ENCODE results near the gene NRIP1. TPM values are rescaled to one million over a fixed set of nuclear protein-coding genes. Genes with fewer than 3 reads are reported as not detected.
A peak's percentile ranks its signal among the peaks of the same experiment; 100 is the strongest.

Gene NRIP1
- total and polyA plus RNA-seq, 2 experiments from 2014 or later = 9.1 to 16.8 TPM

DNA sequence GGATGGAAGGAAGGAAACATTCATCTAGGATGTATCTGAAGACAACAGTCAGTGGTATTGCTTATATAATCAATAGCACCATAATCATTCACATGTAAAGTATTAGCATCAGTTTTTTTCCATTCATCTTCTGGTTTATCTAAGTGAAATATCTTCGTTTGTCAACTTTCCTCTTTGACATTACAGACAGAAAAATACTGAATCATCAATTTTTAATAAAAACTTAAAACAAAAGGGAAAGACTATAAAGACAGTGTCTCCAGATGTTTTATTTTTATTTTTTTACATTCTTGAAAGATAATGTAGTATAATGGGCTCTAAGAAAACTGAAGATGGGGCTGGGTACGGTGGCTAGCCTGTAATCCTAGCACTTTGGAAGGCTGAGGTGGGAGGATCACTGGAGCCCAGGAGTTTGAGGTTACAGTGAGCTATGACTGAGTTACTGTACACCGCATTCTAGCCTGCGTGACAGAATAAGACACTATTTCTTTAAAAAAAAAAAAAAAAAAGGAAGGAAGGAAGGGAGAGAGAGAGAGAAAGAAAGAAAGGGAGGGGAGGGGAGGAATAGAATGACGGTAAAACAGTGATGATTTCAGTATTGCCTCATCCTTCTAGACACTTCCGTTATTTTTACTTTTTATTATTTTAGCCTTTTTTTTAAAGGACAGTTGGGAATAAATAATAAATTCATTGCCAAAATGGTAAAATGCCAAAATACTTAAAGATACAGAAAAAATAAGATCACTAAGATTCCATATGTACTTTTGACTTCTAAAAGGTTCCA, 89.5 kb downstream of the NRIP1 start:
- TF ChIP-seq CTCF (IDR thresholded peaks at IDR 0.05; ENCODE audit: low read depth, low read length) = no peak
- no peaks in the 10 kb centered on the region for H3K27me3 ChIP-seq
- peak in 1 of 2 donors; percentile 45 for DNase-seq (ENCODE audit: low read depth in 1 of 2, low spot score in 1 of 2)

GRCh38 chr21:14972678-14973077, 92.1 kb downstream of the NRIP1 start:
- H3K27me3 ChIP-seq = no peaks in the 10 kb centered on the region
- no peaks in the 10 kb centered on the region for H3K9me3 ChIP-seq (ENCODE audit: low read depth)
- TF ChIP-seq CTCF (IDR thresholded peaks at IDR 0.05; ENCODE audit: low read depth, low read length) = no peak
- H3K4me3 ChIP-seq = no peak overlapping the region
- DNase-seq (ENCODE audit: low read depth in 1 of 2, low spot score in 1 of 2) = no peak
- H3K36me3 ChIP-seq = peaks cover 4% of the 10 kb centered on the region
- no peak overlapping the region for H3K27ac ChIP-seq
- no peaks in the 10 kb centered on the region for H3K4me1 ChIP-seq (ENCODE audit: low read depth)

More for the DNA sequence above, 89.5 kb downstream of the NRIP1 start:
- H3K27ac ChIP-seq = no peak overlapping the region
- H3K4me3 ChIP-seq = no peak overlapping the region
- peaks cover 9% of the 10 kb centered on the region for H3K4me1 ChIP-seq (ENCODE audit: low read depth)
- H3K36me3 ChIP-seq = no peaks in the 10 kb centered on the region
- H3K9me3 ChIP-seq (ENCODE audit: low read depth) = no peaks in the 10 kb centered on the region

DNA sequence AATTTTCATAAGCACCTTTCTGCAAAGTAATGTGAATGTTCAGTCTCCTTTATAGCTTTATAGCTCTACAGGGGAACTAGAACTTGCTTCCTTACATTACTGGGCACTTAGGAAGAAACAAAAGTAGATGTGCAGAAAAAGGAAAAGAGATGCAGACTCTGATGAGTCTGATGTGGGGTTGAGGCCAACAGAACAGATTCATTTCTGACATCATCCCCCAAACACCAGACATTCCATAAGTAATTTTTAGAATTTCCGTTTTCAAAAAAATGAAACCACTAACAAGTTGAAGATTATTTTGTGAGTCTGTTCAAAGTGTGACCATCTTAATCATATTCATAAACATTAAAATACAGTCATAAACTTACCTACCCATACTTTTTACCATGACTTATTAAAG, 96.0 kb downstream of the NRIP1 start:
- peak in 1 of 2 donors; percentile 63 for DNase-seq (ENCODE audit: low read depth in 1 of 2, low spot score in 1 of 2)
- Histone ChIP-seq H3K4me3 (no peak overlapping the region), H3K36me3 (peaks cover 16% of the 10 kb centered on the region), H3K27me3 (no peaks in the 10 kb centered on the region), H3K4me1 (ENCODE audit: low read depth) (no peaks in the 10 kb centered on the region), H3K9me3 (ENCODE audit: low read depth) (no peaks in the 10 kb centered on the region), H3K27ac (no peak overlapping the region)
- TF ChIP-seq CTCF (IDR thresholded peaks at IDR 0.05; ENCODE audit: low read depth, low read length) = no peak

DNA sequence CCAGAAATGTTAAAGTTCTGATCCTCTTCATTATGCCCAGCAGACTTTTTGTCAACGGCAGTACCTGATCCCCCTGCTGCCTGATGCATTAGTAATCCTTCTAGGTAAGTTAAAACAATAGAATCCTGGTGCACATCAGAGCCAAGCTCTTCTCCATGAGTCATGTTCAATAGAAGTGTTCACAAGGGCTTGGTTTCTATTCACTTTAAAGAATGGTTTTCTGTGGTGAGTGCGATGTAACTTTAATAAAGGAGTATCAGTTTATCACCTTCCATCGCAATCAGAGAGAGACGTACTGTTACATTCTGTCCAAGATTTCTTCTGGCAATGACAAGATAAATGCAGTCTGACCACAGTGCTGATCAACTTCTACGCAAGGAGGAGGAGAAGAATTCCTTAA, 96.8 kb downstream of the NRIP1 start:
- no peak for DNase-seq (ENCODE audit: low read depth in 1 of 2, low spot score in 1 of 2)
- Histone ChIP-seq H3K27ac (no peak overlapping the region), H3K4me1 (ENCODE audit: low read depth) (no peaks in the 10 kb centered on the region), H3K9me3 (ENCODE audit: low read depth) (no peaks in the 10 kb centered on the region), H3K4me3 (no peak overlapping the region), H3K27me3 (no peaks in the 10 kb centered on the region), H3K36me3 (peaks cover 16% of the 10 kb centered on the region)
- TF ChIP-seq CTCF (IDR thresholded peaks at IDR 0.05; ENCODE audit: low read depth, low read length) = no peak

DNA sequence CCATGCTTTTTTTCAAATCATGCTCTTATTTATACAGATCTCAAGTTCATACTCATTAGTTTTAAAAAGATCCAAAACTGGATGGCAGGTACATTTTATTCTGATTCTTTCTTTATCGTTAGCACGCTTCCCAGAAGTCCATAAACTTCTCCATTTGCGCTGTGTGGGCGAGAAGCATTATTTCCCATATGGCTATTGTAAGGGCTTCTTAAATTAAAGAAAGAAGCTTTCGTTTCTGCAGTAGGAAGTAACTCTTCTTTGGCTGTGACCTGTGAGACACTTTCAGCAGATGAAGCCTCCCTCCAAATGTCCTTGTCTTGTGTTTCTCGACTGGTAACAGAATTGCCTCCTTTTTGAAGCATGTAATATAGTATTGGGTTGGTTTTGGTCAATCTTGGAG, 100.2 kb downstream of the NRIP1 start:
- H3K9me3 ChIP-seq (ENCODE audit: low read depth) = no peaks in the 10 kb centered on the region
- no peak for TF ChIP-seq CTCF (IDR thresholded peaks at IDR 0.05; ENCODE audit: low read depth, low read length)

More for the DNA sequence above, 100.2 kb downstream of the NRIP1 start:
- Histone ChIP-seq H3K36me3 (peaks cover 16% of the 10 kb centered on the region), H3K27me3 (no peaks in the 10 kb centered on the region), H3K4me3 (no peak overlapping the region), H3K4me1 (ENCODE audit: low read depth) (no peaks in the 10 kb centered on the region), H3K27ac (no peak overlapping the region)
- DNase-seq (ENCODE audit: low read depth in 1 of 2, low spot score in 1 of 2) = no peak

Measured in cardiac muscle cell (in vitro differentiated cells and primary cell).